Thoracic aorta (tissue), 2 donors: ENCODE data around the gene WDR7. TPM values are rescaled to one million over a fixed set of nuclear protein-coding genes. Genes with fewer than 3 reads are reported as not detected.

Experiments
- ATAC-seq: fragments of 150-250 bp; one replicate; pipeline ENCODE4 v1.8.0; 2017; ENCODE audit warnings: low read depth; ENCODE audit not compliant: insufficient number of reproducible peaks, low FRiP score
- DNase-seq: peaks from one replicate; pipeline ENCODE4 v3.0.0-alpha.2; 2020; ENCODE audit warnings: low spot score
- H3K27ac ChIP-seq, 2 donors: fragments of 200-600 bp; sonication (generic); 1 replicate in 1 of 2; 2 replicates in 1 of 2; pipeline ENCODE4 v1.5.1; 2016; ENCODE audit warnings: mild to moderate bottlenecking in 2 of 2, moderate library complexity in 2 of 2
- H3K27me3 ChIP-seq: fragments of 200-600 bp; sonication (generic); replicated peaks from 2 replicates; pipeline ENCODE4 v1.6.0; 2016; ENCODE audit warnings: mild to moderate bottlenecking; ENCODE audit not compliant: insufficient read depth
- H3K36me3 ChIP-seq: fragments of 200-600 bp; sonication (generic); one replicate; pipeline ENCODE4 v1.5.1; 2016
- H3K4me1 ChIP-seq, 2 donors: fragments of 200-600 bp; sonication (generic); 1 replicate in 1 of 2; 2 replicates in 1 of 2; pipeline versions ENCODE4 v1.5.1 to v1.6.0; 2016; ENCODE audit warnings: low read depth in 2 of 2, mild to moderate bottlenecking in 1 of 2; ENCODE audit not compliant: control insufficient read depth in 1 of 2
- H3K4me3 ChIP-seq: fragments of 200-600 bp; sonication (generic); 2 replicates; pipeline ENCODE4 v1.5.1; 2016; ENCODE audit warnings: mild to moderate bottlenecking
- H3K9me3 ChIP-seq: fragments of 200-600 bp; sonication (generic); 2 replicates; pipeline ENCODE4 v1.5.1; 2016
- total RNA-seq, 2 donors: library from RNA; depleted of rRNA; stranded (reverse); fragments of >200 nt; gene quantifications; one replicate each; pipeline versions ENCODE4 v1.1.0 to v1.2.3, GENCODE V29; 2016
- TF ChIP-seq, protein P1 (sequence below): fragments of 200-600 bp; sonication (generic); IDR thresholded peaks from one replicate; pipeline ENCODE4 v1.5.1; 2019; ENCODE audit warnings: antibody characterized with exemption

The WDR7 gene
- total RNA-seq, 2 donors from 2014 or later = 33.2 to 73.1 TPM

DNA sequence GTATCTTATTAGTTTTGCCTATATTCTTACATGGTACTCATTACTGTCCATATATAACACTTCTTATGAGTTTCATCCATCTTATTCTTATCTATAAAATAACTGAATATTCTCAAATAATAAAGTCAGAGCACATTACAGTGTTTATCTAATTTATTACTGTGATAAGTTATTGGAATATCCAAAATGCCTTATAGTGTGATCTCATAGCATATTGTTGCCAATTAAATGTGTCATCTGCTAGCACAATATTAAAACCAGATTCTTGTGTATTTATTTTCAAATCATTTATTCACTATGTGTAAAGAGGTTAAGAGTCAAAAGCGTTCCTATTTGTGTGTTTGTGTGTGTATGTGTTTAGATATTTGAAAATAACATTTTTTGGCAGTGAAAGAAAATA is 151.9 kb downstream of the WDR7 start:
- TF ChIP-seq, protein P1, sequence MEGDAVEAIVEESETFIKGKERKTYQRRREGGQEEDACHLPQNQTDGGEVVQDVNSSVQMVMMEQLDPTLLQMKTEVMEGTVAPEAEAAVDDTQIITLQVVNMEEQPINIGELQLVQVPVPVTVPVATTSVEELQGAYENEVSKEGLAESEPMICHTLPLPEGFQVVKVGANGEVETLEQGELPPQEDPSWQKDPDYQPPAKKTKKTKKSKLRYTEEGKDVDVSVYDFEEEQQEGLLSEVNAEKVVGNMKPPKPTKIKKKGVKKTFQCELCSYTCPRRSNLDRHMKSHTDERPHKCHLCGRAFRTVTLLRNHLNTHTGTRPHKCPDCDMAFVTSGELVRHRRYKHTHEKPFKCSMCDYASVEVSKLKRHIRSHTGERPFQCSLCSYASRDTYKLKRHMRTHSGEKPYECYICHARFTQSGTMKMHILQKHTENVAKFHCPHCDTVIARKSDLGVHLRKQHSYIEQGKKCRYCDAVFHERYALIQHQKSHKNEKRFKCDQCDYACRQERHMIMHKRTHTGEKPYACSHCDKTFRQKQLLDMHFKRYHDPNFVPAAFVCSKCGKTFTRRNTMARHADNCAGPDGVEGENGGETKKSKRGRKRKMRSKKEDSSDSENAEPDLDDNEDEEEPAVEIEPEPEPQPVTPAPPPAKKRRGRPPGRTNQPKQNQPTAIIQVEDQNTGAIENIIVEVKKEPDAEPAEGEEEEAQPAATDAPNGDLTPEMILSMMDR = no peak

DNA sequence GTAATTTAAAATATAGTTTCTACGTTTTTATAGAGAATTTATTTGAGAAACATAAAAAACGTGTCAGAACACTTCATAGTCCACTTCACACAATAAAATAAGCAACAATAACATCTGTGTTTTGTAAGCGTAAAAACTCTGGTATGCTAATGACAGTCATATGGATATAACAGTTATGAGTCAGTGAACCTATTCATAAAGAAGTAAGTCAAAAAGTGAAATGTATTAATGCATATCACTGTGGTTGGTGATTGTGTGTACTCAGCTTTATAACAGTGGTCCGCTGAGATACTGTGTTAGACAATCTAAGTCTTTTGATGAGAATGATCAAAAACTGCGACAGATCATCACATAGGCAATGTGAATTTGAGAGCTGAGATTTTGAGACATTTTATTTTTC is 153.2 kb downstream of the WDR7 start:
- peaks cover 0 to 3% of the 10 kb centered on the region in 2 donors for H3K4me1 ChIP-seq
- no peak for ATAC-seq
- TF ChIP-seq, protein P1 = no peak

More for the DNA sequence above, 151.9 kb downstream of the WDR7 start:
- Histone ChIP-seq H3K4me1 (peaks cover 6 to 9% of the 10 kb centered on the region in 2 donors), H3K36me3 (no peaks in the 10 kb centered on the region), H3K27me3 (no peaks in the 10 kb centered on the region), H3K27ac (no peak overlapping the region), H3K9me3 (no peaks in the 10 kb centered on the region), H3K4me3 (no peak overlapping the region)
- ATAC-seq (no peak), DNase-seq (no peak)

GRCh38 chr18:56807901-56808300 is 156.7 kb downstream of the WDR7 start:
- Histone ChIP-seq H3K36me3 (no peaks in the 10 kb centered on the region), H3K27ac (no peak overlapping the region), H3K4me1 (no peaks in the 10 kb centered on the region), H3K4me3 (no peak overlapping the region), H3K27me3 (no peaks in the 10 kb centered on the region), H3K9me3 (no peaks in the 10 kb centered on the region)
- ATAC-seq = no peak
- TF ChIP-seq, protein P1 = no peak
- no peak for DNase-seq

More for the DNA sequence above, 153.2 kb downstream of the WDR7 start:
- no peak for DNase-seq
- H3K36me3 ChIP-seq = no peaks in the 10 kb centered on the region
- no peaks in the 10 kb centered on the region for H3K27me3 ChIP-seq
- no peak overlapping the region for H3K4me3 ChIP-seq
- no peaks in the 10 kb centered on the region for H3K9me3 ChIP-seq
- H3K27ac ChIP-seq = no peak overlapping the region

GRCh38 chr18:56812674-56813073 is 161.5 kb downstream of the WDR7 start:
- TF ChIP-seq, protein P1 = no peak
- Histone ChIP-seq H3K27me3 (no peaks in the 10 kb centered on the region), H3K9me3 (no peaks in the 10 kb centered on the region), H3K4me1 (no peaks in the 10 kb centered on the region), H3K36me3 (no peaks in the 10 kb centered on the region), H3K4me3 (no peak overlapping the region), H3K27ac (no peak overlapping the region)
- DNase-seq = no peak
- no peak for ATAC-seq

DNA sequence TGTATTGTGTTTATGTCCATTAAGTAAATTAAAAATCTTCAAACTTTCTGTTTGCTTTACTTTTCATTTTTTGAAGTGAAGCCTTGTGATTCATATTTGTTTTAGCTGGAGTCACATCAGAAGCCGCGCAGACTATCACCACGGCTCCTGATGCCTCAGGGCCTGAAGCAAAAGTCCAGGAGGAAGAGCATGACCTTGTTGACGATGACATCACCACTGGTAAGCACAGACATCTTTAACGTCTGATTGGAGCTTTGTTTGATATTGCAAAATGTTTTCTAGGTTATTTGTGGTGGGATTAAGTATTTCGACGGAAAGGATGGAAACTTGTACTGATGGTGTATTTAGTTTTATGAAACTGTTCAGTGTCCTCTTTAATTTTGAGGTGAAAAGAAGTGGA is 164.8 kb downstream of the WDR7 start:
- no peaks in the 10 kb centered on the region for H3K27me3 ChIP-seq
- TF ChIP-seq, protein P1 = no peak
- no peaks in the 10 kb centered on the region for H3K4me1 ChIP-seq
- no peak overlapping the region for H3K27ac ChIP-seq
- no peak for ATAC-seq
- no peaks in the 10 kb centered on the region for H3K36me3 ChIP-seq
- no peak for DNase-seq
- H3K4me3 ChIP-seq = no peak overlapping the region
- H3K9me3 ChIP-seq = no peaks in the 10 kb centered on the region
